ENCODE measurements around the gene ARL2.

DNA sequence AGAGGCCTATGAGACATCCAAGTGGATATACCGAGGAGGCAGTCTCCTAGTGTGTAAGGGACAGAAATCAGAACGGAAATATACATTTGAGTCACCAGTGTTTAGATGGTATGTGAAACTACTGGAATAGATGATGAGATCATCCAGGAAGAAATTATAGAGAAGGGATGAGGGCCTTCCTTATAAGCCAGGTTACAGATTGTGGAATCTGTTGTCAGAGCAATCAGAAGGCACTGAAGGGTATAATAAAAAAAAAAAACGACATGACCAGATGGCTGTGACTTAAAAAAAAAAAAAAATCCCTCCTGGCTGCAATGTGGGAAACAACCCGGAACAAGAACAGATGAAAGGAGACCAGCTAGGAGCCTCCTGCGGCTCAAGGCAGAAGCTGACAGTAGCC lies 44.8 kb upstream of the ARL2 start:
- TF ChIP-seq, protein P1, sequence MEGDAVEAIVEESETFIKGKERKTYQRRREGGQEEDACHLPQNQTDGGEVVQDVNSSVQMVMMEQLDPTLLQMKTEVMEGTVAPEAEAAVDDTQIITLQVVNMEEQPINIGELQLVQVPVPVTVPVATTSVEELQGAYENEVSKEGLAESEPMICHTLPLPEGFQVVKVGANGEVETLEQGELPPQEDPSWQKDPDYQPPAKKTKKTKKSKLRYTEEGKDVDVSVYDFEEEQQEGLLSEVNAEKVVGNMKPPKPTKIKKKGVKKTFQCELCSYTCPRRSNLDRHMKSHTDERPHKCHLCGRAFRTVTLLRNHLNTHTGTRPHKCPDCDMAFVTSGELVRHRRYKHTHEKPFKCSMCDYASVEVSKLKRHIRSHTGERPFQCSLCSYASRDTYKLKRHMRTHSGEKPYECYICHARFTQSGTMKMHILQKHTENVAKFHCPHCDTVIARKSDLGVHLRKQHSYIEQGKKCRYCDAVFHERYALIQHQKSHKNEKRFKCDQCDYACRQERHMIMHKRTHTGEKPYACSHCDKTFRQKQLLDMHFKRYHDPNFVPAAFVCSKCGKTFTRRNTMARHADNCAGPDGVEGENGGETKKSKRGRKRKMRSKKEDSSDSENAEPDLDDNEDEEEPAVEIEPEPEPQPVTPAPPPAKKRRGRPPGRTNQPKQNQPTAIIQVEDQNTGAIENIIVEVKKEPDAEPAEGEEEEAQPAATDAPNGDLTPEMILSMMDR (IDR thresholded peaks at IDR 0.05; ENCODE audit: low read length), result no peak
- TF ChIP-seq EZH2 (IDR thresholded peaks at IDR 0.05; ENCODE audit: borderline replicate concordance, low read length), result no peak
